Ishikawa (cell line): ENCODE data around the gene TDP2.

Source experiments
- EP300 ChIP-seq: IDR thresholded peaks from 2 replicates; pipeline ENCODE4 v1.6.1; 2012; ENCODE audit warnings: borderline replicate concordance
- FOXM1 ChIP-seq: IDR thresholded peaks from 2 replicates; pipeline ENCODE4 v1.6.1; 2012; ENCODE audit warnings: low read depth, borderline replicate concordance
- NFIC ChIP-seq: IDR thresholded peaks from 2 replicates; pipeline ENCODE4 v1.6.1; 2012
- ZBTB7A ChIP-seq: IDR thresholded peaks from 2 replicates; pipeline ENCODE4 v1.6.1; 2012; ENCODE audit warnings: low read depth

GRCh38 chr6:24710519-24711303 is 44.0 kb upstream of the TDP2 start:
- TF ChIP-seq NFIC (no peak), EP300 (no peak), ZBTB7A (no peak), FOXM1 (no peak)
